ENCODE data around the gene MICAL2. TPM values are rescaled to one million over a fixed set of nuclear protein-coding genes. Genes with fewer than 3 reads are reported as not detected.

MICAL2 gene
- total RNA-seq, 1 donor from 2014 or later = 21.7 TPM

DNA sequence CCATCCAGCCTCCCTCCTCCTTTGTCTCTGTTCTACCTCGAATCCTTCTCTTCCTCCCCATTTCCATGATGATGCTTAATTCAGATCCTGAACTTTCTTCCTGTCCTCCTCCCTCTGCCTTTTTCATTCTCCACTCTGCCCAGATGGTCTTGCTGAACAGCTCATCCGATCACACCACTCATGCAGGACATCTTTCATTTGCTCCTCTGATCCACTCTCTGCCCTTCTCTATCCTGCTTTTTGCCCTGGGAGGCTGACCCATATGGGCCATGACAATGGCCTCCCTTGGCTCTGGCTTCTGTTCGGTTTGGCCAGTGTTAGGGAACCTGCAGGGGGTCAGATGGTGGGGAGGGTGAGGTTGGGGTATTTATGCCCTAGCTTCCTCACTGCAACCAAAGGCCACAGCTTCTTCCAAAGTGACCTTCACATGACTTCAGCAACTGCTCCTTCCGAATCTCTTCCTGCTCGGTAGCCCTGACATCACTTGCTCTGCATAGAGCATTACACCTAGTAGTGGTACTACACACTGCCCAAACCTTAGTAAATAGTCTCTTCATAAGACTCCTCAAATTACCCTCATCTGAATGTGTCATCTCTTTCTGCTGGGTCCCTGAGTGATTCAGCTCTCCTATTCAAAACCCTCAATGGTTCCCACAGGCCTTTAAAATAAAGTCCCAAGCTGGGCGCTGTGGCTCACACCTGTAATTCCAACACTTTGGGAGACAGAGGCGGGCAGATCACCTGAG, 32.7 kb upstream of the MICAL2 start:
- Mint-ChIP-seq H3K9me3 (ENCODE audit: unreplicated experiment) (no peaks in the 10 kb centered on the region), H3K27me3 (ENCODE audit: unreplicated experiment) (peaks cover 6% of the 10 kb centered on the region), H3K27ac (ENCODE audit: unreplicated experiment) (no peak overlapping the region), H3K4me3 (ENCODE audit: unreplicated experiment) (no peak overlapping the region), H3K4me1 (ENCODE audit: unreplicated experiment) (no peaks in the 10 kb centered on the region), H3K36me3 (ENCODE audit: low read depth, unreplicated experiment) (no peaks in the 10 kb centered on the region)
- DNase-seq (ENCODE audit: low spot score) = no peak
- TF ChIP-seq, protein P1, sequence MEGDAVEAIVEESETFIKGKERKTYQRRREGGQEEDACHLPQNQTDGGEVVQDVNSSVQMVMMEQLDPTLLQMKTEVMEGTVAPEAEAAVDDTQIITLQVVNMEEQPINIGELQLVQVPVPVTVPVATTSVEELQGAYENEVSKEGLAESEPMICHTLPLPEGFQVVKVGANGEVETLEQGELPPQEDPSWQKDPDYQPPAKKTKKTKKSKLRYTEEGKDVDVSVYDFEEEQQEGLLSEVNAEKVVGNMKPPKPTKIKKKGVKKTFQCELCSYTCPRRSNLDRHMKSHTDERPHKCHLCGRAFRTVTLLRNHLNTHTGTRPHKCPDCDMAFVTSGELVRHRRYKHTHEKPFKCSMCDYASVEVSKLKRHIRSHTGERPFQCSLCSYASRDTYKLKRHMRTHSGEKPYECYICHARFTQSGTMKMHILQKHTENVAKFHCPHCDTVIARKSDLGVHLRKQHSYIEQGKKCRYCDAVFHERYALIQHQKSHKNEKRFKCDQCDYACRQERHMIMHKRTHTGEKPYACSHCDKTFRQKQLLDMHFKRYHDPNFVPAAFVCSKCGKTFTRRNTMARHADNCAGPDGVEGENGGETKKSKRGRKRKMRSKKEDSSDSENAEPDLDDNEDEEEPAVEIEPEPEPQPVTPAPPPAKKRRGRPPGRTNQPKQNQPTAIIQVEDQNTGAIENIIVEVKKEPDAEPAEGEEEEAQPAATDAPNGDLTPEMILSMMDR (IDR thresholded peaks at IDR 0.05; ENCODE audit: unreplicated experiment) = no peak

- TF ChIP-seq, protein P1 (IDR thresholded peaks at IDR 0.05; ENCODE audit: unreplicated experiment) = no peak
- H3K9me3 Mint-ChIP-seq (ENCODE audit: unreplicated experiment) = no peaks in the 10 kb centered on the region
- H3K36me3 Mint-ChIP-seq (ENCODE audit: low read depth, unreplicated experiment) = no peaks in the 10 kb centered on the region
- H3K27me3 Mint-ChIP-seq (ENCODE audit: unreplicated experiment) = peaks cover 5% of the 10 kb centered on the region
- DNase-seq (ENCODE audit: low spot score) = no peak
- H3K4me1 Mint-ChIP-seq (ENCODE audit: unreplicated experiment) = no peaks in the 10 kb centered on the region
- H3K4me3 Mint-ChIP-seq (ENCODE audit: unreplicated experiment) = no peak overlapping the region
- no peak overlapping the region for H3K27ac Mint-ChIP-seq (ENCODE audit: unreplicated experiment)
Observed at GRCh38 chr11:12079726-12080556, 30.4 kb upstream of the MICAL2 start.

GRCh38 chr11:12083380-12083779, 27.0 kb upstream of the MICAL2 start:
- Mint-ChIP-seq H3K4me3 (ENCODE audit: unreplicated experiment) (no peak overlapping the region), H3K27ac (ENCODE audit: unreplicated experiment) (no peak overlapping the region), H3K4me1 (ENCODE audit: unreplicated experiment) (peaks cover 22% of the 10 kb centered on the region), H3K9me3 (ENCODE audit: unreplicated experiment) (no peaks in the 10 kb centered on the region), H3K27me3 (ENCODE audit: unreplicated experiment) (no peaks in the 10 kb centered on the region), H3K36me3 (ENCODE audit: low read depth, unreplicated experiment) (no peaks in the 10 kb centered on the region)
- no peak for DNase-seq (ENCODE audit: low spot score)
- TF ChIP-seq, protein P1 (IDR thresholded peaks at IDR 0.05; ENCODE audit: unreplicated experiment) = no peak

GRCh38 chr11:12084256-12084655, 26.1 kb upstream of the MICAL2 start:
- Mint-ChIP-seq H3K4me3 (ENCODE audit: unreplicated experiment) (no peak overlapping the region), H3K36me3 (ENCODE audit: low read depth, unreplicated experiment) (no peaks in the 10 kb centered on the region), H3K9me3 (ENCODE audit: unreplicated experiment) (no peaks in the 10 kb centered on the region), H3K4me1 (ENCODE audit: unreplicated experiment) (peaks cover 30% of the 10 kb centered on the region), H3K27ac (ENCODE audit: unreplicated experiment) (no peak overlapping the region), H3K27me3 (ENCODE audit: unreplicated experiment) (no peaks in the 10 kb centered on the region)
- DNase-seq (ENCODE audit: low spot score) = no peak
- TF ChIP-seq, protein P1 (IDR thresholded peaks at IDR 0.05; ENCODE audit: unreplicated experiment) = no peak
